GM12873 (cell line): ENCODE results near the gene CKAP2.

Experiments
- CTCF ChIP-seq: IDR thresholded peaks from 2 replicates; pipeline ENCODE4 v1.5.1; 2012; ENCODE audit warnings: low read depth, mild to moderate bottlenecking, moderate library complexity, low read length, control low read depth; ENCODE audit not compliant: insufficient read depth; ENCODE audit errors: missing control alignments

Gene CKAP2

GRCh38 chr13:52419080-52419479 lies 36.2 kb upstream of the CKAP2 start:
- TF ChIP-seq CTCF, result no peak

- TF ChIP-seq CTCF, result no peak
These were observed 34.1 kb upstream of the CKAP2 start for GRCh38 chr13:52421216-52421615.

- no peak for TF ChIP-seq CTCF
These were observed 27.0 kb upstream of the CKAP2 start for GRCh38 chr13:52428295-52428694.

- TF ChIP-seq CTCF, result no peak
These were observed 22.8 kb upstream of the CKAP2 start for GRCh38 chr13:52432456-52432855.

GRCh38 chr13:52446265-52446664 lies 9.0 kb upstream of the CKAP2 start:
- no peak for TF ChIP-seq CTCF

- no peak for TF ChIP-seq CTCF
These were observed 7.9 kb upstream of the CKAP2 start for GRCh38 chr13:52447354-52447753.

- no peak for TF ChIP-seq CTCF
These were observed 7.3 kb upstream of the CKAP2 start for GRCh38 chr13:52447815-52448552.
